Gastrocnemius medialis (tissue), 4 donors: ENCODE data around the gene RERE. TPM values are rescaled to one million over a fixed set of nuclear protein-coding genes. Genes with fewer than 3 reads are reported as not detected.
A peak's percentile ranks its signal among the peaks of the same experiment; 100 is the strongest.

Experiments used
- ATAC-seq, 2 donors: fragments of 150-250 bp; one replicate each; pipeline ENCODE4 v1.9.1; 2016
- DNase-seq, 2 donors: peaks; one replicate each; pipeline ENCODE4 v3.0.0-alpha.2; 2019
- H3K27ac ChIP-seq, 4 donors: fragments of 200-600 bp; sonication (generic); 1 replicate in 1 of 4; 2 replicates in 3 of 4; pipeline ENCODE4 v1.5.1; 2016 to 2018; ENCODE audit warnings: mild to moderate bottlenecking in 2 of 4, moderate library complexity in 1 of 4
- H3K27me3 ChIP-seq, 3 donors: fragments of 200-600 bp; sonication (generic) in 2 of 3; 1 replicate in 1 of 3; 2 replicates in 2 of 3; pipeline versions ENCODE4 v1.5.1 to v1.6.0; 2016 to 2019; ENCODE audit warnings: mild to moderate bottlenecking in 1 of 3, moderate library complexity in 1 of 3
- H3K36me3 ChIP-seq, 2 donors: fragments of 200-600 bp; sonication (generic) in 1 of 2; one replicate each; pipeline ENCODE4 v1.5.1; 2017 to 2018
- H3K4me1 ChIP-seq, 2 donors: fragments of 200-600 bp; sonication (generic) in 1 of 2; one replicate each; pipeline ENCODE4 v1.5.1; 2016 to 2017; ENCODE audit warnings: mild to moderate bottlenecking in 2 of 2
- H3K4me3 ChIP-seq, 4 donors: fragments of 200-600 bp; sonication (generic) in 3 of 4; 1 replicate in 1 of 4; 2 replicates in 3 of 4; pipeline ENCODE4 v1.5.1; 2016 to 2019; ENCODE audit warnings: mild to moderate bottlenecking in 2 of 4
- H3K9me3 ChIP-seq, 3 donors: fragments of 200-600 bp; sonication (generic) in 2 of 3; 1 replicate in 1 of 3; 2 replicates in 2 of 3; pipeline ENCODE4 v1.5.1; 2016 to 2019
- POLR2A ChIP-seq, 2 donors: fragments of 450-650 bp; IDR thresholded peaks; one replicate each; pipeline ENCODE4 v1.6.1; 2017; ENCODE audit warnings: antibody characterized with exemption in 2 of 2, mild to moderate bottlenecking in 2 of 2, moderate library complexity in 2 of 2
- in situ Hi-C, 4 donors: fragments of 200-750 bp; cut with MboI; loops; one replicate each; pipeline versions ENCODE4 v1.15.0 to v1.8.0; 2017; ENCODE audit warnings: low sequenced_read_pairs in 4 of 4
- intact Hi-C: fragments of 100-400 bp; cut with DNase I; formaldehyde crosslinking; loops from one replicate; pipeline ENCODE4 v1.15.1; 2023; ENCODE audit warnings: low total_unique reads
- total RNA-seq, 4 donors: library from RNA; depleted of rRNA; stranded (reverse); fragments of >200 nt; gene quantifications; one replicate each; pipeline versions ENCODE4 v1.1.0 to v1.2.3, GENCODE V29; 2016
- TF ChIP-seq, protein P1 (sequence below), 5 experiments: fragments of 450-650 bp in 3 of 5; fragments of 200-600 bp in 2 of 5; sonication (generic) in 2 of 5; IDR thresholded peaks in 4 of 5; conservative IDR thresholded peaks in 1 of 5; 1 replicate in 4 of 5; 2 replicates in 1 of 5; pipeline ENCODE4 v1.5.1; 2016 to 2019; ENCODE audit warnings: antibody characterized with exemption in 5 of 5, mild to moderate bottlenecking in 3 of 5, moderate library complexity in 3 of 5

The RERE gene
- total RNA-seq, 4 donors from 2014 or later, result 60.8 to 106 (median 102) TPM

DNA sequence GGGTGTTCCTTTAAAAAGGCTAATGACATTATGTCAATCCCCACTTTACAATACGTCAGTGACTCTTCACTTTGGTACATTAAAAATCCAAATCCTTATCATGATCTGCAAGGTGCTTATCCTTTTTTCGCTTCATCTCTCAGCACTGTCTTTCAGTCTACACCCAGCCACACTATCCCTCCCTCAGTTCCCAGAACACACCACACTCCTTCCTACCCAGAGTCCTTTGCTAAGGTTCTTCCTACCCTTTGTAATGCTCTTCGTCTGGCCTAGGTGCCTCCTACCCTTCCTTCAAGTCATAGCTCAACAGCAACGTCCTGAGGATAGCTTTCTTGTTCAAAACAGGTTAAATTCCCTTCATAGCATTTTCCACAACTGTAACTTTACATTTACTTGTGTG lies 152.6 kb downstream of the RERE start:
- DNase-seq, result no peak
- Histone ChIP-seq H3K9me3 (no peaks in the 10 kb centered on the region), H3K4me3 (no peak overlapping the region), H3K27me3 (no peaks in the 10 kb centered on the region), H3K36me3 (no peaks in the 10 kb centered on the region), H3K27ac (peak overlapping the region in 2 of 4 donors; percentile 28 to 38), H3K4me1 (peaks cover 73 to 95% of the 10 kb centered on the region in 2 donors)
- intact Hi-C loops (no loop called here), in situ Hi-C loops (loop anchor here in 1 of 4 donors (25.0 kb wide), 1 partner anchor 103 kb away; no protein-coding TSS in a partner anchor)
- no peak for TF ChIP-seq POLR2A (IDR thresholded peaks at IDR 0.05)
- TF ChIP-seq, protein P1, sequence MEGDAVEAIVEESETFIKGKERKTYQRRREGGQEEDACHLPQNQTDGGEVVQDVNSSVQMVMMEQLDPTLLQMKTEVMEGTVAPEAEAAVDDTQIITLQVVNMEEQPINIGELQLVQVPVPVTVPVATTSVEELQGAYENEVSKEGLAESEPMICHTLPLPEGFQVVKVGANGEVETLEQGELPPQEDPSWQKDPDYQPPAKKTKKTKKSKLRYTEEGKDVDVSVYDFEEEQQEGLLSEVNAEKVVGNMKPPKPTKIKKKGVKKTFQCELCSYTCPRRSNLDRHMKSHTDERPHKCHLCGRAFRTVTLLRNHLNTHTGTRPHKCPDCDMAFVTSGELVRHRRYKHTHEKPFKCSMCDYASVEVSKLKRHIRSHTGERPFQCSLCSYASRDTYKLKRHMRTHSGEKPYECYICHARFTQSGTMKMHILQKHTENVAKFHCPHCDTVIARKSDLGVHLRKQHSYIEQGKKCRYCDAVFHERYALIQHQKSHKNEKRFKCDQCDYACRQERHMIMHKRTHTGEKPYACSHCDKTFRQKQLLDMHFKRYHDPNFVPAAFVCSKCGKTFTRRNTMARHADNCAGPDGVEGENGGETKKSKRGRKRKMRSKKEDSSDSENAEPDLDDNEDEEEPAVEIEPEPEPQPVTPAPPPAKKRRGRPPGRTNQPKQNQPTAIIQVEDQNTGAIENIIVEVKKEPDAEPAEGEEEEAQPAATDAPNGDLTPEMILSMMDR (IDR thresholded peaks at IDR 0.05 in 4 of 5, conservative IDR thresholded peaks at IDR 0.05 in 1 of 5), result no peak
- no peak for ATAC-seq

DNA sequence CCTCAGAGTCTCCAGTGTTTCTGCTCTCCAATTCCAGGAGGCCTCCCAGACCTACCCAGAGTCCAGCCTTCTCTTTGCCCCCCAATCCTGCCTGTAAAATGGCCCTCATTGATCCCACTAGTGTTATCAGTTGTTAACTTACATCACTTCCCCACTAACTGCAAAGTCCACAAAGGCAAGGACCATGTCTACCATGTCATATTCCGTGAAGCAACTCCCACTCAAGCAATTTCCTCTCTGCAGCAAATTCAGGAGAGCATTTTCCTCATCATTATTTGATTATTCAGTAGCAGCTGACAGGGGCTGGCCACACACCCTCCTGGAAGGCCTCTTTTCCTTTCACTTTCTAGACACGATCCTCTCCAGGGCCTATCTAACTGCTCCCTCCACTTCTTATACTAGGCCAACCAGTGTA lies 153.5 kb downstream of the RERE start:
- Histone ChIP-seq H3K27ac (peak overlapping the region in 3 of 4 donors; percentile 17 to 38 (median 38)), H3K27me3 (no peaks in the 10 kb centered on the region), H3K4me1 (peaks cover 83 to 94% of the 10 kb centered on the region in 2 donors), H3K9me3 (no peaks in the 10 kb centered on the region), H3K36me3 (no peaks in the 10 kb centered on the region), H3K4me3 (no peak overlapping the region)
- TF ChIP-seq, protein P1 (IDR thresholded peaks at IDR 0.05 in 4 of 5, conservative IDR thresholded peaks at IDR 0.05 in 1 of 5), result no peak
- no peak for TF ChIP-seq POLR2A (IDR thresholded peaks at IDR 0.05)
- intact Hi-C loops (no loop called here), in situ Hi-C loops (loop anchor here in 1 of 4 donors (25.0 kb wide), 1 partner anchor 102 kb away; no protein-coding TSS in a partner anchor)
- ATAC-seq (no peak), DNase-seq (no peak)

DNA sequence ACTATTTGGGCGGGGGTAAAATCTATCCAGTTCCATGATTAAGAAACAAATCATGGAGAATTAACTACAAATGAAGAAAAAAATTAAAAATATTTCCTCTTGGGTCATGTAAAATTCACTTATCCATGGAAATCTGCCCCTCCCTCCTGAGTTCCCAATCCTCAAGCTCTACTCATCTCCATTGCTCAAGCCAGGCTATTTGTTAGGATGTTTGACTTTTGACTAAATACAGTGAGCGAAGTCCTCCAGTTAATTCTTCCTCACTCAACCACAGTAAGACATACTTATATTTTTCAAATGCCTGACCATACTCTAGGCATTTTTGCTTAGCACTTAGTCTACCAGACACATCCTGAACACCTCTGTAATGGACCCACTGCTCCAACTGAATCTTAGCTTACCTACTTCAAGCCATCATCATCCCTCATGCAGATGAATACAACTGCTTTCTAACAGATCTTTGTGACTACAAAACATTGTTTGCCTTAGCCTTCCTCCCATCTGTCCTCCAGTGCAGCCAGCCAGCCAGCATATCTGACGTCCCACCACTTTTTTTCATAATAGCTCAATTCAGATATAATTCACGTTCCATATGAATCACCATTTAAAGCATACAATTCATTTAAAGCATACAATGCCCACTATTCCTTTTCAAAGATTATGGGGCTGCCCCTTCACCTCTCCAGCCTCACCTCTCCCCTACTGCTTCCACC lies 154.2 kb downstream of the RERE start:
- H3K4me3 ChIP-seq, result no peak overlapping the region

DNA sequence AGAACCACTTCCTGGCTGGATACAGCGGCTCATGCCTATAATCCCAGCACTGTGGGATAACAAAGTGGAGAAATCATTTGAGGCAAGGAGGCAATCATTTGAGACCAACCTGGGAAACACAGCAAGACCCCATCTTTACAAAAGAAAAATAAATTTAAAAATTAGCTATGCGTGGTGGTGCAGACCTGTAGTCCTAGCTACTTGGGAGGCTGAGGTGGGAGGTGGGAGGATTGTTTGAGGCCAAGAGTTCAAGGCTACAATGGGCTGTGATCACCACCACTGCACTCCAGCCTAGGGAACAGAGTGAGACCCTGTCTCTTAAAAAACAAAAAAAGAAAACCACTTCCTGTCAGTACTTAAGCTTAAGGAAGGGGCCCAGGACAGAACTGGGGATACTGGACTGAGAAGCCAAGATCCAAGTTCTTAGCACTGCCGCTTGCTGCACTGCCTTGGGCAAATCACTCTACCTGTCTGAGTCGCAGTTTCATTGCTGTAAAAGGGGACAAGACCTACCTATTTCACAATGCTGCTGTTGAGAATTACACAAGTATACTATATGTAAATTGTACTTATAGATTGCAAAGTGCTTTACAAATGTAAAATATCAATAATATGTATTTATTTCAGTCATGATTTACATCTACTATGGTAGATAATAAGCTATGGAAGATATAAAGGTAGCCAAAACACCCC lies 154.9 kb downstream of the RERE start:
- peak overlapping the region; percentile 81 to 85 (median 84) for H3K27ac ChIP-seq
- in situ Hi-C loops (loop anchor here in 1 of 4 donors (25.0 kb wide), 1 partner anchor 100 kb away; no protein-coding TSS in a partner anchor), intact Hi-C loops (no loop called here)
- H3K4me3 ChIP-seq, result no peak overlapping the region
- TF ChIP-seq, protein P1 (IDR thresholded peaks at IDR 0.05 in 4 of 5, conservative IDR thresholded peaks at IDR 0.05 in 1 of 5), result no peak
- no peaks in the 10 kb centered on the region for H3K9me3 ChIP-seq
- H3K4me1 ChIP-seq, result peaks cover 73 to 82% of the 10 kb centered on the region in 2 donors
- ATAC-seq, result no peak
- no peak for DNase-seq
- H3K36me3 ChIP-seq, result no peaks in the 10 kb centered on the region
- no peaks in the 10 kb centered on the region for H3K27me3 ChIP-seq

More for the DNA sequence above, 154.2 kb downstream of the RERE start:
- in situ Hi-C loops, result loop anchor here in 1 of 4 donors (25.0 kb wide), 1 partner anchor 101 kb away; no protein-coding TSS in a partner anchor
- intact Hi-C loops, result no loop called here
- ATAC-seq (no peak), DNase-seq (no peak)
- no peaks in the 10 kb centered on the region for H3K36me3 ChIP-seq
- no peaks in the 10 kb centered on the region for H3K27me3 ChIP-seq
- H3K27ac ChIP-seq, result peak overlapping the region in 3 of 4 donors; percentile 17 to 38 (median 38)
- TF ChIP-seq, protein P1 (IDR thresholded peaks at IDR 0.05 in 4 of 5, conservative IDR thresholded peaks at IDR 0.05 in 1 of 5), result no peak
- no peak for TF ChIP-seq POLR2A (IDR thresholded peaks at IDR 0.05)
- H3K9me3 ChIP-seq, result no peaks in the 10 kb centered on the region
- H3K4me1 ChIP-seq, result peaks cover 80 to 89% of the 10 kb centered on the region in 2 donors
